OCI-LY7 (cell line): ENCODE data around the gene RAPGEF2. TPM values are rescaled to one million over a fixed set of nuclear protein-coding genes. Genes with fewer than 3 reads are reported as not detected.

Experiments
- BruUV-seq: library from RNA; stranded (reverse); fragments of 400-500 nt; replicated peaks from 2 replicates; lab custom pipeline; 2021; lab: Mats Ljungman, UMichigan
- CTCF ChIA-PET: fragments of 300-600 bp; sonication (Branson Sonifier 250); formaldehyde crosslinking; loops from one replicate; lab custom pipeline; 2022; ENCODE audit warnings: antibody characterized with exemption; ENCODE audit not compliant: unreplicated experiment; lab: Charles Lee
- POLR2A ChIA-PET: fragments of 300-600 bp; sonication (Branson Sonifier 250); formaldehyde crosslinking; loops from one replicate; lab custom pipeline; 2022; ENCODE audit warnings: antibody characterized with exemption; lab: Charles Lee
- DNase-seq: peaks from one replicate; pipeline ENCODE4 v3.0.0-alpha.2; 2015; ENCODE audit warnings: low spot score
- H2AFZ ChIP-seq: fragments of 200-600 bp; sonication (generic), shearing (Covaris generic); 2 replicates; pipeline ENCODE4 v1.6.1; 2014; ENCODE audit warnings: mild to moderate bottlenecking, antibody characterized with exemption, low read length, moderate library complexity
- H3K27ac ChIP-seq: fragments of 200-600 bp; sonication (generic); 2 replicates; pipeline ENCODE4 v1.5.1; 2014; ENCODE audit warnings: mixed run types, low read depth, mild to moderate bottlenecking, moderate library complexity, low read length, inconsistent platforms; ENCODE audit not compliant: poor library complexity, severe bottlenecking
- H3K36me3 ChIP-seq: fragments of 200-600 bp; sonication (generic); 2 replicates; pipeline ENCODE4 v1.6.1; 2014; ENCODE audit warnings: mild to moderate bottlenecking, antibody characterized with exemption, low read length, moderate library complexity, mixed read lengths; ENCODE audit not compliant: insufficient read depth
- H3K4me1 ChIP-seq: fragments of 200-600 bp; sonication (generic); 2 replicates; pipeline ENCODE4 v1.5.1; 2014; ENCODE audit warnings: mild to moderate bottlenecking, low read length; ENCODE audit not compliant: insufficient read depth, poor library complexity, severe bottlenecking
- H3K4me2 ChIP-seq: fragments of 200-600 bp; sonication (generic); 2 replicates; pipeline ENCODE4 v1.6.1; 2014; ENCODE audit warnings: mild to moderate bottlenecking, low read length
- H3K4me3 ChIP-seq: fragments of 200-600 bp; sonication (generic); 2 replicates; pipeline ENCODE4 v1.5.1; 2014; ENCODE audit warnings: mild to moderate bottlenecking, low read depth, low read length; ENCODE audit not compliant: poor library complexity, severe bottlenecking
- H3K79me2 ChIP-seq: fragments of 200-600 bp; sonication (generic); 2 replicates; pipeline ENCODE4 v1.6.1; 2016; ENCODE audit warnings: low read depth, mild to moderate bottlenecking, low read length, moderate library complexity, mixed read lengths; ENCODE audit not compliant: insufficient read depth
- H3K9me2 ChIP-seq: fragments of 200-600 bp; sonication (generic); 2 replicates; pipeline ENCODE4 v1.6.1; 2016; ENCODE audit warnings: mild to moderate bottlenecking, low read length, mixed read lengths; ENCODE audit not compliant: insufficient read depth
- H3K9me3 ChIP-seq: fragments of 200-600 bp; sonication (generic); 2 replicates; pipeline ENCODE4 v1.6.1; 2014; ENCODE audit warnings: mild to moderate bottlenecking, mixed run types, low read length, mixed read lengths
- H4K20me1 ChIP-seq: fragments of 200-600 bp; sonication (generic); 2 replicates; pipeline ENCODE4 v1.6.1; 2014; ENCODE audit warnings: mild to moderate bottlenecking, antibody characterized with exemption, low read length, moderate library complexity, mixed read lengths; ENCODE audit not compliant: insufficient read depth
- CTCF ChIP-seq: fragments of 200-600 bp; sonication (generic); conservative IDR thresholded peaks from 2 replicates; pipeline ENCODE4 v1.5.1; 2014; ENCODE audit warnings: mild to moderate bottlenecking, antibody characterized with exemption, low read length, moderate library complexity, mixed read lengths
- EZH2phosphoT487 ChIP-seq: fragments of 200-600 bp; sonication (generic); IDR thresholded peaks from 2 replicates; pipeline ENCODE4 v1.6.1; 2018; ENCODE audit warnings: low read depth, borderline replicate concordance, mild to moderate bottlenecking, mixed run types, antibody characterized with exemption, low read length, moderate library complexity, mixed read lengths
- intact Hi-C: fragments of 100-400 bp; cut with micrococcal nuclease; formaldehyde crosslinking; loops from one replicate; pipeline ENCODE4 v1.10.0; 2022; ENCODE audit not compliant: unreplicated experiment
- total RNA-seq, 2 experiments: library from RNA; depleted of rRNA in 1 of 2; stranded (reverse); fragments of >200 nt in 1 of 2; shearing (Covaris generic) in 1 of 2; gene quantifications; 2 replicates each; pipeline ENCODE4 v1.2.3, GENCODE V29; 2014 to 2022

The RAPGEF2 gene
- total RNA-seq, 2 experiments from 2014 or later: 4.6 to 6.5 TPM

GRCh38 chr4:159370286-159370685 is 267.4 kb downstream of the RAPGEF2 start:
- no peak overlapping the region for H2AFZ ChIP-seq
- intact Hi-C loops: no loop called here
- H3K4me2 ChIP-seq: no peak overlapping the region
- no peaks in the 10 kb centered on the region for H3K79me2 ChIP-seq
- no TSS peak for BruUV-seq
- H3K4me1 ChIP-seq: no peaks in the 10 kb centered on the region
- ChIA-PET CTCF (no interaction called here), POLR2A (no interaction called here)
- H3K27ac ChIP-seq: no peak overlapping the region
- no peak for TF ChIP-seq EZH2phosphoT487
- no peak for TF ChIP-seq CTCF
- H3K9me2 ChIP-seq: no peaks in the 10 kb centered on the region
- H4K20me1 ChIP-seq: no peaks in the 10 kb centered on the region
- no peaks in the 10 kb centered on the region for H3K9me3 ChIP-seq
- H3K4me3 ChIP-seq: no peak overlapping the region
- no peaks in the 10 kb centered on the region for H3K36me3 ChIP-seq
- DNase-seq: no peak

GRCh38 chr4:159374749-159375530 is 272.1 kb downstream of the RAPGEF2 start:
- BruUV-seq: no TSS peak
- Histone ChIP-seq H3K9me3 (no peaks in the 10 kb centered on the region), H3K9me2 (no peaks in the 10 kb centered on the region), H3K36me3 (no peaks in the 10 kb centered on the region), H3K27ac (no peak overlapping the region), H3K4me2 (no peak overlapping the region), H2AFZ (no peak overlapping the region), H3K4me3 (no peak overlapping the region), H3K79me2 (no peaks in the 10 kb centered on the region), H3K4me1 (no peaks in the 10 kb centered on the region), H4K20me1 (no peaks in the 10 kb centered on the region)
- POLR2A ChIA-PET: interaction anchor here (0.6 to 0.7 kb wide), 2 partner anchors 35 to 47 kb away, joined by 3 read pairs; no protein-coding TSS in a partner anchor
- intact Hi-C loops: no loop called here
- CTCF ChIA-PET: no interaction called here
- TF ChIP-seq CTCF: no peak
- no peak for TF ChIP-seq EZH2phosphoT487
- no peak for DNase-seq

GRCh38 chr4:159376289-159376688 is 273.4 kb downstream of the RAPGEF2 start:
- Histone ChIP-seq H3K27ac (no peak overlapping the region), H2AFZ (no peak overlapping the region), H3K4me1 (no peaks in the 10 kb centered on the region), H3K79me2 (no peaks in the 10 kb centered on the region), H3K9me2 (no peaks in the 10 kb centered on the region), H3K9me3 (no peaks in the 10 kb centered on the region), H3K4me2 (no peak overlapping the region), H4K20me1 (no peaks in the 10 kb centered on the region), H3K4me3 (no peak overlapping the region), H3K36me3 (no peaks in the 10 kb centered on the region)
- no peak for TF ChIP-seq CTCF
- no peak for TF ChIP-seq EZH2phosphoT487
- DNase-seq: no peak
- ChIA-PET POLR2A (interaction anchor here (0.6 to 1.0 kb wide), 2 partner anchors 32 to 1646 kb away, joined by 5 read pairs; no protein-coding TSS in a partner anchor), CTCF (no interaction called here)
- no TSS peak for BruUV-seq
- intact Hi-C loops: no loop called here
